ENCODE measurements around the gene AQP6.

AQP6 gene

DNA sequence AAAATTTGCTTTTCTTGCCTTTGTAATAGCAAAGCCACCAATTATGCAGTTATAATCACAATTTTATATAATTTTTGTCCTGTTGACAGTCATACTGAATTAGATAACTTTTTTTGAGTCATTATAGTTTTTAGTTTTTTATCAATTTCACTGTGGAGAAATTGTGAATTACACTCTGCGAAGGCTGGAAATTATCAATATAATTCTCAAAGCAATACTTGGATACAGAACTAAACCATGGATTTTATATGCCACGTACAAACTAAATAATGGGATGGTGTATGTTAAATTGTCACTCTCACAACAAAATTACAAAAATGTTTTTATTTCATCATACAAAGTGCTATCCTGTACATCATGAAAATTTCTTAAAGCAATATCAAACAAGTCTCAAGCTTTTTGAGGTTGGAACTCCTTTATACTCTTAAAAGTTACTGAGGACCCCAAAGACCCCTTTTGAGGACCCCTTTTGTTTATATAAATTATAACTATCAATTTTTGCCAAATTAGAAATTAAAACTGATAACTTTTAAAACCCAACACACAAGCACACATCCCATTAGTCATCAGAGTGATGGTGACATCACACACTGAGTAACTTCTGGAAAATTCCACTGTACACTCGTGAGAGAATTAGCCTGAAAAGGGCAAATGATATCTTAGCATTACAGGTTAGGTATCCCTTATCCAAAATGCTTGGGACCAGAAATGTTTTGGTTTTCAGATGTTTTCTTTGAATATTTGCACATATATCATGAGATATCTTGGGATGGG lies 42.0 kb upstream of the AQP6 start:
- Histone ChIP-seq H3K27ac (replicated peaks; ENCODE audit: low read length) (no peak overlapping the region), H3K4me1 (ENCODE audit: control insufficient read depth in 2 of 2, insufficient read depth in 1 of 2, low read depth in 1 of 2, low read length in 2 of 2) (no peaks in the 10 kb centered on the region), H2BK15ac (ENCODE audit: low read length) (no peak overlapping the region), H3K4ac (ENCODE audit: low read length) (no peak overlapping the region), H3K4me3 (ENCODE audit: low read length in 2 of 2) (no peak overlapping the region), H2AFZ (ENCODE audit: low read length) (no peak overlapping the region), H2AK5ac (ENCODE audit: low read depth, low read length) (no peak overlapping the region), H3K79me1 (ENCODE audit: low read depth, low read length) (no peaks in the 10 kb centered on the region), H2BK5ac (ENCODE audit: low read length) (no peak overlapping the region), H2BK120ac (ENCODE audit: low read depth, low read length) (no peak overlapping the region), H2BK12ac (ENCODE audit: low read length) (no peak overlapping the region), H3K14ac (ENCODE audit: low read length) (no peak overlapping the region), H3K9ac (ENCODE audit: low read depth, low read length, poor library complexity) (no peak overlapping the region), H3K4me2 (ENCODE audit: insufficient read depth, low read length, poor library complexity, severe bottlenecking) (no peak overlapping the region), H3K23ac (ENCODE audit: low read depth, low read length, poor library complexity) (no peak overlapping the region), H3K18ac (ENCODE audit: low read length) (no peak overlapping the region), H3K27me3 (ENCODE audit: control insufficient read depth in 3 of 3, insufficient read depth in 3 of 3, low read depth in 1 of 3, low read length in 3 of 3) (peaks cover 0 to 22% (median 0%) of the 10 kb centered on the region in 3 experiments), H3K36me3 (replicated peaks in 1 of 2; ENCODE audit: control insufficient read depth in 2 of 2, insufficient read depth in 2 of 2, low read length in 2 of 2) (no peaks in the 10 kb centered on the region), H4K91ac (ENCODE audit: low read depth, low read length, poor library complexity) (no peak overlapping the region), H3K9me3 (replicated peaks in 1 of 2; ENCODE audit: control insufficient read depth in 2 of 2, insufficient read depth in 1 of 2, low read depth in 1 of 2, low read length in 2 of 2) (peaks cover 0 to 2% of the 10 kb centered on the region in 2 donors), H4K8ac (ENCODE audit: low read depth, low read length) (no peak overlapping the region)
- DNase-seq (ENCODE audit: low spot score): no peak
- WGBS, 2 donors (ENCODE audit: extremely low coverage in 2 of 2, insufficient read length in 2 of 2, insufficient replicate concordance in 1 of 2): no CpG with 5 or more reads among the region's 3 CpGs

DNA sequence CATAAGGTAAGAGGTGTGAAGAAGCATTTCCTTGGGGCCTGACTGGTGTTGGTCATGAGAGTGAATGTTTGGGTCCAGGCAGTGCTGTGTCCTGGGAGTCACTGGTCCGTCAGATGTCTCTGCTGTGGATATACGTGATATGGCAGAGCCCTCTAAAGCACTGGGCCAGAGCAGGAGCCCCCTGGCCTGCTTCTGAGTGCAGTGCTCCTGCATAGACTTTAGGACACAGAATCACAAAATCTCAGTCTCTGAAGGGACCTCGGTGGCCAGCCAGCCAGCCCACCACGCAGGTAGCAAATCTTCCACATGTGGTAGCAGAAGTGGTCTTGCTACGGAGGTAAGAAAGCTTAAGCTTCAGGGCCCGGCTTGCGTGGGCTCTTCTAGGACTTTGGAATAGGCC lies 40.7 kb upstream of the AQP6 start:
- no CpG with 5 or more reads among the region's 7 CpGs for WGBS, 2 donors (ENCODE audit: extremely low coverage in 2 of 2, insufficient read length in 2 of 2, insufficient replicate concordance in 1 of 2)
- no peak for DNase-seq (ENCODE audit: low spot score)
- H2BK5ac ChIP-seq (ENCODE audit: low read length): no peak overlapping the region
- no peak overlapping the region for H2BK12ac ChIP-seq (ENCODE audit: low read length)
- no peak overlapping the region for H3K4ac ChIP-seq (ENCODE audit: low read length)
- H3K23ac ChIP-seq (ENCODE audit: low read depth, low read length, poor library complexity): no peak overlapping the region
- no peak overlapping the region for H4K91ac ChIP-seq (ENCODE audit: low read depth, low read length, poor library complexity)
- no peaks in the 10 kb centered on the region for H3K4me1 ChIP-seq (ENCODE audit: control insufficient read depth in 2 of 2, insufficient read depth in 1 of 2, low read depth in 1 of 2, low read length in 2 of 2)
- H3K14ac ChIP-seq (ENCODE audit: low read length): no peak overlapping the region
- no peaks in the 10 kb centered on the region for H3K36me3 ChIP-seq (replicated peaks in 1 of 2; ENCODE audit: control insufficient read depth in 2 of 2, insufficient read depth in 2 of 2, low read length in 2 of 2)
- no peak overlapping the region for H3K4me2 ChIP-seq (ENCODE audit: insufficient read depth, low read length, poor library complexity, severe bottlenecking)
- H3K9ac ChIP-seq (ENCODE audit: low read depth, low read length, poor library complexity): no peak overlapping the region
- no peak overlapping the region for H2BK15ac ChIP-seq (ENCODE audit: low read length)
- no peak overlapping the region for H3K18ac ChIP-seq (ENCODE audit: low read length)
- no peak overlapping the region for H2AK5ac ChIP-seq (ENCODE audit: low read depth, low read length)
- H3K27me3 ChIP-seq (ENCODE audit: control insufficient read depth in 3 of 3, insufficient read depth in 3 of 3, low read depth in 1 of 3, low read length in 3 of 3): peaks cover 0 to 17% (median 0%) of the 10 kb centered on the region in 3 experiments
- H3K27ac ChIP-seq (replicated peaks; ENCODE audit: low read length): no peak overlapping the region
- no peak overlapping the region for H4K8ac ChIP-seq (ENCODE audit: low read depth, low read length)
- no peak overlapping the region for H2BK120ac ChIP-seq (ENCODE audit: low read depth, low read length)
- H3K79me1 ChIP-seq (ENCODE audit: low read depth, low read length): no peaks in the 10 kb centered on the region
- H3K9me3 ChIP-seq (replicated peaks in 1 of 2; ENCODE audit: control insufficient read depth in 2 of 2, insufficient read depth in 1 of 2, low read depth in 1 of 2, low read length in 2 of 2): peaks cover 0 to 2% of the 10 kb centered on the region in 2 donors
- no peak overlapping the region for H2AFZ ChIP-seq (ENCODE audit: low read length)
- H3K4me3 ChIP-seq (ENCODE audit: low read length in 2 of 2): no peak overlapping the region

DNA sequence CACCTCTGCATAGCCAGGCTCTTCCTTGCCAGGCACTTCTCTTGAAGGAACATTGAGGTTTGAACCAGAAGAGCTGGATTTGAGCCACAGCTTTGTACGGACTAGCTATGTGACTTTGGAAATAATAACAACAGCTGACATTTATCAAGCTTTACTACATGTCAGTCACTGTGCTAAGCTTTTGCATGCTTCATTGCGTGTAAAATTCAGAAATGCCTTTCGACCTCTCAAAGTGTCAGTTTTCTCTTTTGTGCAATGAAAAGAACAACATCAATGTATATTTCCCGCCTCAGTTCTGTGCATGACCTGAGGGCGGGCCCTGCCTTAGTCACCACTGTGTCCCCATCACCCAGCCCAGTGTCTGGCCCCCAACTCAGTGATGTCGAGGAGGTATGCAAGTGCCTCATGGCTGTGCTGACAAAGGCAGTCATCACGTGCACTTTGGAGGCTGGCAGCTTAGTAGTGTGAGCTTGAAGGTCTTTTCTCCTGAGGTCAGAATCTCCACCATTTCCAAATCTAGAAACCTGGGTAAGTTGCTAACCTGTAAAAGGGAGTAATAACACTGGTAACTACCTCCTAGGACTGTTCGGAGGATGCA lies 40.1 kb upstream of the AQP6 start:
- no peak overlapping the region for H2BK12ac ChIP-seq (ENCODE audit: low read length)
- H4K91ac ChIP-seq (ENCODE audit: low read depth, low read length, poor library complexity): no peak overlapping the region
- no peak overlapping the region for H3K18ac ChIP-seq (ENCODE audit: low read length)
- DNase-seq (ENCODE audit: low spot score): no peak
- no peak overlapping the region for H3K23ac ChIP-seq (ENCODE audit: low read depth, low read length, poor library complexity)
- H3K9me3 ChIP-seq (replicated peaks in 1 of 2; ENCODE audit: control insufficient read depth in 2 of 2, insufficient read depth in 1 of 2, low read depth in 1 of 2, low read length in 2 of 2): peaks cover 0 to 2% of the 10 kb centered on the region in 2 donors
- H3K4ac ChIP-seq (ENCODE audit: low read length): no peak overlapping the region
- H3K36me3 ChIP-seq (replicated peaks in 1 of 2; ENCODE audit: control insufficient read depth in 2 of 2, insufficient read depth in 2 of 2, low read length in 2 of 2): no peaks in the 10 kb centered on the region
- H2BK5ac ChIP-seq (ENCODE audit: low read length): no peak overlapping the region
- no peak overlapping the region for H3K4me3 ChIP-seq (ENCODE audit: low read length in 2 of 2)
- no peak overlapping the region for H3K27ac ChIP-seq (replicated peaks; ENCODE audit: low read length)
- H2AK5ac ChIP-seq (ENCODE audit: low read depth, low read length): no peak overlapping the region
- H3K4me2 ChIP-seq (ENCODE audit: insufficient read depth, low read length, poor library complexity, severe bottlenecking): no peak overlapping the region
- H2BK120ac ChIP-seq (ENCODE audit: low read depth, low read length): no peak overlapping the region
- H3K9ac ChIP-seq (ENCODE audit: low read depth, low read length, poor library complexity): no peak overlapping the region
- H3K14ac ChIP-seq (ENCODE audit: low read length): no peak overlapping the region
- H3K27me3 ChIP-seq (ENCODE audit: control insufficient read depth in 3 of 3, insufficient read depth in 3 of 3, low read depth in 1 of 3, low read length in 3 of 3): peaks cover 0 to 18% (median 0%) of the 10 kb centered on the region in 3 experiments
- no CpG with 5 or more reads among the region's 8 CpGs for WGBS, 2 donors (ENCODE audit: extremely low coverage in 2 of 2, insufficient read length in 2 of 2, insufficient replicate concordance in 1 of 2)
- no peak overlapping the region for H4K8ac ChIP-seq (ENCODE audit: low read depth, low read length)
- H2AFZ ChIP-seq (ENCODE audit: low read length): no peak overlapping the region
- no peaks in the 10 kb centered on the region for H3K79me1 ChIP-seq (ENCODE audit: low read depth, low read length)
- no peak overlapping the region for H2BK15ac ChIP-seq (ENCODE audit: low read length)
- H3K4me1 ChIP-seq (ENCODE audit: control insufficient read depth in 2 of 2, insufficient read depth in 1 of 2, low read depth in 1 of 2, low read length in 2 of 2): no peaks in the 10 kb centered on the region

DNA sequence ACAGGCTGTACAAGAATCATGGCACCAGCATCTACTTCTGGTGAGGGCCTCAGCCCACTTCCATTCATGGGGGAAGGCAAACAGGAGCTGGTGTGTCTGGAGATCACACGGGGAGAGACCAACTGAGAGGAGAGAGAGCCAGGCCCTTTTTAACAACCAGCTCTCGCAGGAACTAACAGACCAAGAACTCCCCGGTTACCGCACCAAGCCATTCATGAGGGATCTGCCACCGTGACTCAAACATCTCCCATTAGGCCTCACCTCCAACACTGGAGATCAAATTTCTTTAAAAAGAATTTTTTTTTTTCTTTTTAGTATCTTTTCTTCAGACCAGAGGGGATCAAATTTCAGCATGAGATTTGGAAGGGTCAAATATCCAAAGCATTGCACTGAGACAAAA lies 39.0 kb upstream of the AQP6 start:
- Histone ChIP-seq H3K4me2 (ENCODE audit: insufficient read depth, low read length, poor library complexity, severe bottlenecking) (no peak overlapping the region), H3K27ac (replicated peaks; ENCODE audit: low read length) (no peak overlapping the region), H3K4me3 (ENCODE audit: low read length in 2 of 2) (no peak overlapping the region), H3K36me3 (replicated peaks in 1 of 2; ENCODE audit: control insufficient read depth in 2 of 2, insufficient read depth in 2 of 2, low read length in 2 of 2) (no peaks in the 10 kb centered on the region), H2BK120ac (ENCODE audit: low read depth, low read length) (no peak overlapping the region), H3K18ac (ENCODE audit: low read length) (no peak overlapping the region), H2BK5ac (ENCODE audit: low read length) (no peak overlapping the region), H3K27me3 (ENCODE audit: control insufficient read depth in 3 of 3, insufficient read depth in 3 of 3, low read depth in 1 of 3, low read length in 3 of 3) (peaks cover 0 to 17% (median 0%) of the 10 kb centered on the region in 3 experiments), H4K8ac (ENCODE audit: low read depth, low read length) (no peak overlapping the region), H3K9ac (ENCODE audit: low read depth, low read length, poor library complexity) (no peak overlapping the region), H3K4ac (ENCODE audit: low read length) (no peak overlapping the region), H4K91ac (ENCODE audit: low read depth, low read length, poor library complexity) (no peak overlapping the region), H3K79me1 (ENCODE audit: low read depth, low read length) (no peaks in the 10 kb centered on the region), H3K14ac (ENCODE audit: low read length) (no peak overlapping the region), H2AK5ac (ENCODE audit: low read depth, low read length) (no peak overlapping the region), H3K4me1 (ENCODE audit: control insufficient read depth in 2 of 2, insufficient read depth in 1 of 2, low read depth in 1 of 2, low read length in 2 of 2) (no peaks in the 10 kb centered on the region), H3K23ac (ENCODE audit: low read depth, low read length, poor library complexity) (no peak overlapping the region), H2BK12ac (ENCODE audit: low read length) (no peak overlapping the region), H2BK15ac (ENCODE audit: low read length) (no peak overlapping the region), H2AFZ (ENCODE audit: low read length) (no peak overlapping the region), H3K9me3 (replicated peaks in 1 of 2; ENCODE audit: control insufficient read depth in 2 of 2, insufficient read depth in 1 of 2, low read depth in 1 of 2, low read length in 2 of 2) (peaks cover 0 to 2% of the 10 kb centered on the region in 2 donors)
- no CpG with 5 or more reads among the region's 5 CpGs for WGBS, 2 donors (ENCODE audit: extremely low coverage in 2 of 2, insufficient read length in 2 of 2, insufficient replicate concordance in 1 of 2)
- no peak for DNase-seq (ENCODE audit: low spot score)

All from neuronal stem cell (in vitro differentiated cells).